Stomach (tissue), 9 donors: ENCODE data around the gene RUBCNL. TPM values are rescaled to one million over a fixed set of nuclear protein-coding genes. Genes with fewer than 3 reads are reported as not detected.

Experiments
- DNase-seq, 2 donors: peaks; one replicate each; pipeline versions ENCODE4 v3.0.0 to v3.0.0-alpha.2; 2013 to 2019
- H3K27ac ChIP-seq, 5 donors: fragments of 200-600 bp in 4 of 5; sonication (generic) in 4 of 5; one replicate each; pipeline ENCODE4 v1.5.1; 2013 to 2019; ENCODE audit warnings: mild to moderate bottlenecking in 1 of 5, moderate library complexity in 1 of 5
- H3K27me3 ChIP-seq, 3 donors: fragments of 200-600 bp; sonication (generic); one replicate each; pipeline ENCODE4 v1.5.1; 2017 to 2019; ENCODE audit warnings: mixed run types in 1 of 3
- H3K36me3 ChIP-seq, 4 donors: fragments of 200-600 bp; sonication (generic); 1 replicate in 3 of 4; 2 replicates in 1 of 4; pipeline ENCODE4 v1.5.1; 2016 to 2019
- H3K4me1 ChIP-seq, 4 donors: fragments of 200-600 bp; sonication (generic); one replicate each; pipeline ENCODE4 v1.5.1; 2016 to 2019
- H3K4me3 ChIP-seq, 4 donors: fragments of 200-600 bp; sonication (generic) in 3 of 4; one replicate each; pipeline ENCODE4 v1.5.1; 2016 to 2019; ENCODE audit warnings: mild to moderate bottlenecking in 1 of 4
- H3K9me3 ChIP-seq, 4 donors: fragments of 200-600 bp; sonication (generic); one replicate each; pipeline ENCODE4 v1.5.1; 2016 to 2019
- CTCF ChIP-seq, 7 experiments: fragments of 450-650 bp in 4 of 7; fragments of 200-600 bp in 3 of 7; sonication (generic) in 3 of 7; IDR thresholded peaks; one replicate each; pipeline ENCODE4 v1.5.1; 2016 to 2019; ENCODE audit warnings: antibody characterized with exemption in 7 of 7, control low read depth in 2 of 7, mild to moderate bottlenecking in 1 of 7
- EP300 ChIP-seq: sonication (generic); formaldehyde crosslinking; IDR thresholded peaks from one replicate; pipeline ENCODE4 v1.6.1; 2017; ENCODE audit warnings: antibody characterized with exemption
- POLR2A ChIP-seq, 4 donors: fragments of 450-650 bp; IDR thresholded peaks; one replicate each; pipeline ENCODE4 v1.6.1; 2016; ENCODE audit warnings: antibody characterized with exemption in 4 of 4, control low read depth in 2 of 4, mild to moderate bottlenecking in 1 of 4, moderate library complexity in 1 of 4
- POLR2AphosphoS5 ChIP-seq, 3 donors: sonication (generic); formaldehyde crosslinking; IDR thresholded peaks; one replicate each; pipeline ENCODE4 v1.6.1; 2016; ENCODE audit warnings: antibody characterized with exemption in 3 of 3
- WGBS, 5 donors: extraction: QIAGEN DNeasy Blood & Tissue Kit in 3 of 5; methylation state at CpG; one replicate each; pipeline versions ENCODE4 v1.1.5 to v1.1.7; 2013 to 2018; 5-methylcytosine and 5-hydroxymethylcytosine counted together
- intact Hi-C: fragments of 100-400 bp; cut with DNase I; formaldehyde crosslinking; loops from one replicate; pipeline ENCODE4 v1.15.1; 2023; ENCODE audit warnings: low total_unique reads
- polyA plus RNA-seq, 3 donors: library from polyadenylated mRNA; stranded (reverse); fragments of 200-250 nt; gene quantifications; one replicate each; pipeline ENCODE4 v1.2.3, GENCODE V29; 2013
- total RNA-seq, 5 donors: library from RNA; depleted of rRNA; stranded (reverse); fragments of >200 nt; gene quantifications; one replicate each; pipeline versions ENCODE4 v1.1.0 to v1.2.3, GENCODE V29; 2014 to 2016
- donor health status: healthy with polysubstance abuse.
- donor health status: Bipolar disorder and iron deficiency.
- donor health status: healthy.

Gene RUBCNL
- total and polyA plus RNA-seq, 8 donors: 0.46 to 7.7 (median 2.7) TPM; not detected in 2

- H3K4me3 ChIP-seq: no peak overlapping the region
- WGBS, 5 donors: 84 to 97% (median 94%) methylated on average over 1 of the region's 1 CpG
- H3K36me3 ChIP-seq: no peaks in the 10 kb centered on the region
- DNase-seq: no peak
- no peaks in the 10 kb centered on the region for H3K27me3 ChIP-seq
- TF ChIP-seq EP300: no peak
- no peak for TF ChIP-seq POLR2A (IDR thresholded peaks at IDR 0.05)
- TF ChIP-seq POLR2AphosphoS5 (IDR thresholded peaks at IDR 0.05): no peak
- no peak for TF ChIP-seq CTCF (IDR thresholded peaks at IDR 0.05)
- no peak overlapping the region for H3K27ac ChIP-seq
- H3K9me3 ChIP-seq: no peaks in the 10 kb centered on the region
- intact Hi-C loops: no loop called here
- peaks cover 0 to 8% (median 0%) of the 10 kb centered on the region in 4 donors for H3K4me1 ChIP-seq
These were observed 68.1 kb downstream of the RUBCNL start for GRCh38 chr13:46318986-46319385.

- TF ChIP-seq EP300 (no peak), POLR2AphosphoS5 (IDR thresholded peaks at IDR 0.05) (no peak), POLR2A (IDR thresholded peaks at IDR 0.05) (no peak), CTCF (IDR thresholded peaks at IDR 0.05) (no peak)
- intact Hi-C loops: no loop called here
- Histone ChIP-seq H3K36me3 (no peaks in the 10 kb centered on the region), H3K4me1 (peaks cover 0 to 8% (median 0%) of the 10 kb centered on the region in 4 donors), H3K27me3 (no peaks in the 10 kb centered on the region), H3K4me3 (no peak overlapping the region), H3K27ac (no peak overlapping the region), H3K9me3 (no peaks in the 10 kb centered on the region)
- no peak for DNase-seq
These were observed 69.9 kb downstream of the RUBCNL start for GRCh38 chr13:46317120-46317519.

- H3K4me1 ChIP-seq: no peaks in the 10 kb centered on the region
- no peaks in the 10 kb centered on the region for H3K27me3 ChIP-seq
- H3K36me3 ChIP-seq: no peaks in the 10 kb centered on the region
- H3K4me3 ChIP-seq: no peak overlapping the region
- intact Hi-C loops: no loop called here
- H3K27ac ChIP-seq: no peak overlapping the region
- TF ChIP-seq CTCF (IDR thresholded peaks at IDR 0.05): no peak
- TF ChIP-seq POLR2AphosphoS5 (IDR thresholded peaks at IDR 0.05): no peak
- TF ChIP-seq EP300: no peak
- TF ChIP-seq POLR2A (IDR thresholded peaks at IDR 0.05): no peak
- H3K9me3 ChIP-seq: peaks cover 0 to 5% (median 0%) of the 10 kb centered on the region in 4 donors
- WGBS, 5 donors: 88 to 92% (median 89%) methylated on average over 6 of the region's 6 CpGs
- DNase-seq: no peak
These were observed 71.5 kb downstream of the RUBCNL start for GRCh38 chr13:46315491-46316075.

- Histone ChIP-seq H3K4me3 (no peak overlapping the region), H3K27me3 (no peaks in the 10 kb centered on the region), H3K36me3 (no peaks in the 10 kb centered on the region), H3K9me3 (peaks cover 0 to 5% (median under 1%) of the 10 kb centered on the region in 4 donors), H3K27ac (no peak overlapping the region), H3K4me1 (no peaks in the 10 kb centered on the region)
- intact Hi-C loops: no loop called here
- TF ChIP-seq POLR2A (IDR thresholded peaks at IDR 0.05) (no peak), POLR2AphosphoS5 (IDR thresholded peaks at IDR 0.05) (no peak), CTCF (IDR thresholded peaks at IDR 0.05) (no peak), EP300 (no peak)
- no peak for DNase-seq
These were observed 72.0 kb downstream of the RUBCNL start for GRCh38 chr13:46315036-46315435.
